ENCODE results near the gene QSOX1. TPM values are rescaled to one million over a fixed set of nuclear protein-coding genes. Genes with fewer than 3 reads are reported as not detected.

QSOX1 gene
- total RNA-seq, 1 donor from 2014 or later = 202 TPM

GRCh38 chr1:180252638-180253536 lies 98.2 kb downstream of the QSOX1 start:
- Histone ChIP-seq H3K36me3 (ENCODE audit: control insufficient read depth, insufficient read depth, low read length) (no peaks in the 10 kb centered on the region), H3K4me3 (ENCODE audit: low read depth, low read length) (no peak overlapping the region), H3K27me3 (ENCODE audit: control insufficient read depth, insufficient read depth, low read length) (peaks cover 11% of the 10 kb centered on the region)
- peak; percentile 86 for TF ChIP-seq CTCF (IDR thresholded peaks at IDR 0.05; ENCODE audit: insufficient read depth, low read length, poor library complexity, severe bottlenecking)
- no peak for DNase-seq (ENCODE audit: low read depth)

Other genes starting within 250 kb of the QSOX1 start
- 24.9 and 27.2 TPM in 2 replicates for gene CEP350, start 200.1 kb upstream of the QSOX1 start, total RNA-seq
- gene LHX4, start 75.4 kb downstream of the QSOX1 start, total RNA-seq = under 0.01 TPM in 1 of 2 replicates, not detected in the other

Data from kidney epithelial cell (primary cell).